ENCODE measurements around the gene CLDN16.

- TF ChIP-seq, protein P1, sequence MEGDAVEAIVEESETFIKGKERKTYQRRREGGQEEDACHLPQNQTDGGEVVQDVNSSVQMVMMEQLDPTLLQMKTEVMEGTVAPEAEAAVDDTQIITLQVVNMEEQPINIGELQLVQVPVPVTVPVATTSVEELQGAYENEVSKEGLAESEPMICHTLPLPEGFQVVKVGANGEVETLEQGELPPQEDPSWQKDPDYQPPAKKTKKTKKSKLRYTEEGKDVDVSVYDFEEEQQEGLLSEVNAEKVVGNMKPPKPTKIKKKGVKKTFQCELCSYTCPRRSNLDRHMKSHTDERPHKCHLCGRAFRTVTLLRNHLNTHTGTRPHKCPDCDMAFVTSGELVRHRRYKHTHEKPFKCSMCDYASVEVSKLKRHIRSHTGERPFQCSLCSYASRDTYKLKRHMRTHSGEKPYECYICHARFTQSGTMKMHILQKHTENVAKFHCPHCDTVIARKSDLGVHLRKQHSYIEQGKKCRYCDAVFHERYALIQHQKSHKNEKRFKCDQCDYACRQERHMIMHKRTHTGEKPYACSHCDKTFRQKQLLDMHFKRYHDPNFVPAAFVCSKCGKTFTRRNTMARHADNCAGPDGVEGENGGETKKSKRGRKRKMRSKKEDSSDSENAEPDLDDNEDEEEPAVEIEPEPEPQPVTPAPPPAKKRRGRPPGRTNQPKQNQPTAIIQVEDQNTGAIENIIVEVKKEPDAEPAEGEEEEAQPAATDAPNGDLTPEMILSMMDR (IDR thresholded peaks at IDR 0.05; ENCODE audit: low read depth, low read length) = no peak
- no peak for TF ChIP-seq POLR2A (IDR thresholded peaks at IDR 0.05; ENCODE audit: extremely low read depth, insufficient read length)
- TF ChIP-seq, protein P2, sequence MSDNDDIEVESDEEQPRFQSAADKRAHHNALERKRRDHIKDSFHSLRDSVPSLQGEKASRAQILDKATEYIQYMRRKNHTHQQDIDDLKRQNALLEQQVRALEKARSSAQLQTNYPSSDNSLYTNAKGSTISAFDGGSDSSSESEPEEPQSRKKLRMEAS (IDR thresholded peaks at IDR 0.05; ENCODE audit: low read depth, low read length) = no peak
Observed at GRCh38 chr3:190429681-190430080, 41.7 kb downstream of the CLDN16 start.

Data from NB4 (cell line).